NCI-H524 (cell line): ENCODE results near the gene FAM186B.
"Not testable (repeated sequence)": the region's sequence is repeated elsewhere in the genome, so short reads cannot be mapped to it uniquely, and the experiment has no call there.

Source experiments
- DNase-seq, 2 experiments: peaks; one replicate each; lab custom pipeline; 2025; lab: John Stamatoyannopoulos, UW

Gene FAM186B, protein sequence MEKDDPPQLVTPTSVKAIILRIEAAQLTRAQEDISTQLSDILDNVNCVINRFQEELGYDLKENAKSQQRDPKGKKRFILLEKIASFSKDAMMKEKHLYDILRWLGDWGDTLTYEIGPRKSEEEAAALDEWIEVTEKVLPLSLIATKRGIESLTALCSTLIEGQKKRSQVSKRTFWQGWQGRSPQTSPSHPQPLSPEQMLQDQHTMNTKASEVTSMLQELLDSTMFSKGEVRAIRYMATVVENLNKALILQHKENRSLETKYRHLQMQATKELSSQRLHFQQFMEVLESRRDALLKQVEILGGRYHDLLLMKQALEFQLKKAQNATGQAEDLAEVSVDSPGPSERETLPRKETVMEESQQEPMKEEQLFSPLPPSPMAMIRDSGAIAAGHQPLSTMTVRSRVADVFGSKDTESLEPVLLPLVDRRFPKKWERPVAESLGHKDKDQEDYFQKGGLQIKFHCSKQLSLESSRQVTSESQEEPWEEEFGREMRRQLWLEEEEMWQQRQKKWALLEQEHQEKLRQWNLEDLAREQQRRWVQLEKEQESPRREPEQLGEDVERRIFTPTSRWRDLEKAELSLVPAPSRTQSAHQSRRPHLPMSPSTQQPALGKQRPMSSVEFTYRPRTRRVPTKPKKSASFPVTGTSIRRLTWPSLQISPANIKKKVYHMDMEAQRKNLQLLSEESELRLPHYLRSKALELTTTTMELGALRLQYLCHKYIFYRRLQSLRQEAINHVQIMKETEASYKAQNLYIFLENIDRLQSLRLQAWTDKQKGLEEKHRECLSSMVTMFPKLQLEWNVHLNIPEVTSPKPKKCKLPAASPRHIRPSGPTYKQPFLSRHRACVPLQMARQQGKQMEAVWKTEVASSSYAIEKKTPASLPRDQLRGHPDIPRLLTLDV

DNA sequence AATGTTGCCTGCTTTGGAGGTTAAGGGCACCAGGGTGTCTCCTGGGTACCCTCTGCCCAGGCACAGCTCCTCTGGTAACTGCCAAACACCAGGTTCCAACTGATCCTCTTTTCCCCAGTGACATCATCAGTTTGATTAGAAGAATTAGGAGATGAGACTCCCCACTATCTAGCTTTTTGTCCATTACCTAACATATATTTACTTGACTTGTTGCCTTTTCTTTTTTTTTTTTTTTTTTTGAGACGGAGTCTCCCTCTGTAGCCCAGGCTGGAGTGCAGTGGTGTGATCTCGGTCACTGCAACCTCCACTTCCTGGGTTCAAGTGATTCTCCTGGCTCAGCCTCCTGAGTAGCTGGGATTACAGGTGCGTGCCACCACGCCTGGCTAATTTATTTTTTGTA, at the start of gene FAM186B:
Gene FAM186B (minus strand): TSS at position 101 of the 400 bp plus-strand sequence. CDS start 162 bp downstream, outside the sequence.
- DNase-seq, result not testable (repeated sequence)

DNA sequence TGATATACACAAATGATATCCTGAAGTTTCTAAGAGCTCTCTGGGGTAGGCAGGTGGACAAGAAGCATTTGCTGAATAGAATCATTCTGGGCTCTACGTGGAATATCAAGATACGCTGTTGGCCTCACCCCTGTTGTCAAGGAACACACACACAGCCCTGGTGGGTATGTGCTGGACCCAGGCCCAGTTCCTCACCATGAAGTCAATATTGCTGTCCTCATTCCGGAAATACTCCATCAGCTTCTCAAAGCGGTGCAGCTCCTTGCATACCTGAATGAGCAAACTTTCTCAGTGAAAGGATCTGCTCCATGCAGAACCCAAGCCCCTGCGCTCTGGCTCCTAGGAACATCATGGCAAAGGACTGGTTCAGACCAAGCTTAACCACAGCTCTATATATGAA, 49.3 kb upstream of the FAM186B start:
- DNase-seq, result no peak

DNA sequence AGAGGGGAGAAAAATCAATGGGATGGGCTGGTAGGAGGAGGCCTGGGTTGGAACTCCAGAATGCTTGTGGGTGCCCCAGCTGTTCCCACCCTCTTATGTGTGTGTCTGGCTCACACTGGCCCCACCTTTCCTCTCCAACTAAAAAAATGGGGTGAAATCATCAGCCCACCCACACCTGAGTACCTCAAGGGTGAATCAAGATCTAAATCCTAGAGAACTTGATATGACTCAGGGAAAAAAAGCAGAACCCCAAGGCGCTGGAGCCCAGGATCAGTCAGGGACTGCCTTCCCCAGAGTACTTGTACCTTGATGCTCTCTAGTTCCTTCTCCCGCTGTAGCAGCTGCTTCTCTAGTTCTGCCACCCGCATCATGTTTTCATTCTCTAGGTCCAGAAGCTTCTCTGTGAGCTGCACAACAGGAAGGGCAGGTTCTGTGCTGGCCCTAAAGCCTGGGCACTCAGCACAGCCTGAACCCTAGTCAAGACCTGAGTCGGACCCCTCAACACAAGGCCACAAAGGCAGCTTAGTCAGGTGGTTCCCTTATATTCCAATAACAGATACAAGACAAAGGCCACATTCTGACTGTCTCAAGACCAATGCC, 47.6 kb upstream of the FAM186B start:
- no peak for DNase-seq

DNA sequence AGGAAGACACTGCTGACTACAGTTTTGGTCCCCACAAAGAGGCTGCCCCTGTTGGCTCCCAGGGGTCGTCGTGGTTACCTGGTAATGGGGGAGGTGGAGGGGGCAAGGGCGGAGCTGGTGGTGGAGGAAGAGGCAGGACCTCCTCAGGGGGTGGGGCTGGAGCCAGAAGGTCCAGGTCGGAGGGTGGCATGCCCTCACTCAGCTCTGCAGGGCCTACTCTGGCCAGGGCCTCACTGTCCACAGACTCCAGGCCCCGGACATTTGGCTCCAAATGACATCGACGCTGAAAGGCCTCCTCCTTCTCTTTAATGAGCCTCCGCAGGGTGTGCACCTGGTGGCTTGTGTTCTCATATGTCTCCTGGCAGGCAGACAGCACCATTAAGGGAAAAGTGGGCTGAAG, 46.4 kb upstream of the FAM186B start:
- DNase-seq, result no peak

DNA sequence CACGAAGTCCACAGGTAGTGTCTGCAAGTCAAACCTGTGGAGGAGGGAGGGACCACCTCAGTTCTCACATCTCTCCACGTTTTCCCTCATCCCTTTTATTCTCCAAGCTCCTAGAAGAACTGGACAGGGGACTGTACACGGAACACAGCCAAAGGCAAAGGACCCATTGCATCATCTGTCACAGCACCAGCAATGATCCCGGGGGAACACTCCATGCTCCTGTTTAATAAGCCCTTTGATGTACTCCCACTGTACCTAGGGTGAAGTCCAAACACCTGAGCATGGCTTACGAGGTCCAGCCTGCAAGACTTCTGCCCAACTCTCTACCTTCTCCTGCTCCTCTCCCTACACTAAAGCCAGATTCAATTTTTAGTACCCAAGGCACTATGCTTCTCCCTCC, 44.5 kb upstream of the FAM186B start:
- no peak for DNase-seq

DNA sequence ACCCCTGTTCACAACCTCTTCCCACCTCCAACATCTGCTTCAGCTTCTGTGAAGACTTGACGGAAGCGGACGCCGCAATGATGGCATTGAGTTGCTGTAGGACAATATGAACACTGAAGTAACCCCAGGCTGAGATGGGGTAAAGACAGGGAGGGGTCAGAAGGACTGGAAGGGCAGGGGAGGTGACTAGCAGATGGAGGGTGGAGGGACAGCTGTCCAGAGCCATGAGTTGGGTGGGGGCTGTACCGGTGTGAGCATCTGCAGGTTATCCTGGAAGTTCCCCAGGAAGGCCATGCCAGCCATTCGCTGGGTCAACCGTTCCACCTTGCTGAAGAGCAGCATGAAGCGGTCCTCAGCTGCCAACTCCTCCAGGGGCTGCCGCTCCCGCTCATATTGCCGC, 44.0 kb upstream of the FAM186B start:
- DNase-seq, result no peak

DNA sequence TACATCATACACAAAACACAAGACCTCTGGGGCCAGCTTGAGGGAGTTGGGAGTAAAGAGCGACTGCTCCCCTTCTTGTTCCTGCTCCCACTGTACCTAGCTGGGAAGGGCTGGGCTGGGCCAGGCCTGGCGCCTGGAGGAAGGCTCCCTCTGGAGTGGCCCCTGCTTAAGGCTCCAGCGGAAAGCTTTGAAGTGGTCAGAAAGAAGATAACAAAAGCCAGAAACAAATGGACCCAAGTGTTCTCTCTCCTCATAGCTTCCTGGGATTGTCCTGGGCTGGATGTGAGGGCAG, 43.2 kb upstream of the FAM186B start:
- no peak for DNase-seq

DNA sequence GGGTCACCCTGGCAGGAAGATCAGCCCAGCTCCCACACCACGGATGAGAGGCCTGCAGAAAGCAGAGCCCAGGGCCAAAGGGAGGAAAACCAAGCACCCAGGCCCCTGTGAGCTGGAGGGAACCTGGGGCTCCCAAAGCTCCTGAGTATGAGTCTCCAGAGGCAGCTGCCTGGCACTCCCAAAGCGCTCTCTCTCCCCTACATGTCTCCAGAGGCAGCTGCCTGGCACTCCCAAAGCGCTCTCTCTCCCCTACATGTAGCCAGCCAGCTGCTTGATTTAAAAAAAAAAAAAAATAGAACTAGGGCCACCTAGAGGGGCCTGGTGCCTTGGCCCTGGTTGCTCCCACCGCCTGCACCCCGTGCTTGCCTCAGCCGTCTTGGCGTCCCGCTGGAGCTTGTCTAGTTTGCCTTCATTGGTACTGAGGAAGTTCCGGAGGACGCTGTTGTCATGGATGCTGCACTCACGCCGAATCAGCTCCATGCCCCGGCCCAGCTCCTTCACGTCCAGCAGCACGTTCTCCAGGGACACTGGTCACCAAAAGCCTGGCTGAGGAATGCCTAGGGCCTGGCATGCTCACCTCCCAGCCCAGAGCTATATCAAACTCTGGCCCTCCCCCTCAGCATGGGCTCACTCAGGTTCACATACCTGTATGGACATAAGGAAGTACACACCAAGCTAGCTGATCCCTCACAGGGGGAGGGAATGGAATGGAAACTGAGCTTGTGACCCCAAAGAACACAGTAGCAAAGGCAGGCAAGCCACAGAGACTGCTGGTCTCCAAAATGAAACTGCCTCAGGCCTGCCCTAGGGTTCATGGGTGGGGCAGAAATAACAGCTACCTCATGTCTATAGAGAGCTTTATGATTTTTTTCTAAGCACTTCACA, 42.6 kb upstream of the FAM186B start:
- DNase-seq, result no peak

DNA sequence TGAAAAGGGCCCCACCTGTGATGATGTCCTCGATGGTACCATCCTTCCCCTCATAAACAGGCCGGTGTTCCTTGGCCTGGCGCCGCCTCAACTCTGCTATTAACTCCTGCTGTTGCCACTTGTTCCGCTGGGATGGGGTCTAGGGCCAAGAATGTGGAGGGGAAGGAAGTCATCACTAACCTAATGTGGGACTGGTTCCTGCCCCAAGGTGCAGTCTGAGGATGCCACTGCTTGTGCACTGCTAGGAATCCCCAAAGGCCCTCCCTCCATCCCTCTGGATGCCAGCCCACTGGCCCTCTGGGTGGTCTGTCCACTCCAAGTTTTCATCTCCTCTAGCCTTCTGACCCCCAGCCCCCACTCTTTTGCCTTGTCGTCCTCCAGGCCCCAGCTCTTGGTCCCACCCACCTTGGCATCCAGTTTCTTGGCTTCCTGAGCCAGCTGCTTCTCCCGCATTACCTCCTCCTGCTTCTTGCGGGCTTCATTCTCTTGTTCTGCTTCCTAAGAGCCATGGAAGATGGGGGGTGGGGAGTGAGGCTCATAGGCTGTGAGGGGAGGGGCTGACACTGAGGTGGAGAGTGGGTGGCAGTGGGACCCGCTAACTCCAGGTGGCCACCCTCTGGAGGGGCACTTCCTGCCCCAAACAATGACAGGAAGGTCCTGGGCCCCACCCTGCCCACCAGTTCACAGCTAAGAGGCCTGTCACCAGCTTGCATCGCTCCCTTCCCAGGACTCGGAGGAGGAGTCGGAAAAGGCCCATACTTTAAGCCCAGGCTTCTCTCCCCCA, 41.6 kb upstream of the FAM186B start:
- no peak for DNase-seq

DNA sequence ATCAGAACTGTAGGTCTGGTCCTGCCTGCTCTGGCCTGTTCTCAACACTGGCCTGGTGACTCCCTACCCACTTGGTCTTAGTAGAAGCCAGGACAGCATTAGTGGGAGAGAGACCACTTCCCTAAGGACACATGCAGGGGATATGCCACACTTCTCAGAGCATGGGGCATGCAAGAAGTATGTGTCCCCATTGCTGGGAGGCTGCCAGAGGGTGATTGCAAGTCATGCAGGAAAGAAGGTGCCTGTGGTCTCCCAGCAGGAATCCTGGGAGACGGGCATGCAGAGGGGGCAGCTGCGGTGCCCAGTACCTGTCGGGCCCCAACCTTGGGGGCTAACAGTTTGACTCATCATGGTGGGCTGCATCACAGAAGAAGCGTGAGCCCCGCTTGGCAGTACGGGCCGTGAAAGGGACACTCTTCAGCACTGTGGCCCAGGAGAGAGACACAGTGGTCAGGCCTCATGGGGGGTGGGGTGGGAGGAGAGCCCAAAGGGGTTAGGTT, 40.9 kb upstream of the FAM186B start:
- DNase-seq, result no peak

DNA sequence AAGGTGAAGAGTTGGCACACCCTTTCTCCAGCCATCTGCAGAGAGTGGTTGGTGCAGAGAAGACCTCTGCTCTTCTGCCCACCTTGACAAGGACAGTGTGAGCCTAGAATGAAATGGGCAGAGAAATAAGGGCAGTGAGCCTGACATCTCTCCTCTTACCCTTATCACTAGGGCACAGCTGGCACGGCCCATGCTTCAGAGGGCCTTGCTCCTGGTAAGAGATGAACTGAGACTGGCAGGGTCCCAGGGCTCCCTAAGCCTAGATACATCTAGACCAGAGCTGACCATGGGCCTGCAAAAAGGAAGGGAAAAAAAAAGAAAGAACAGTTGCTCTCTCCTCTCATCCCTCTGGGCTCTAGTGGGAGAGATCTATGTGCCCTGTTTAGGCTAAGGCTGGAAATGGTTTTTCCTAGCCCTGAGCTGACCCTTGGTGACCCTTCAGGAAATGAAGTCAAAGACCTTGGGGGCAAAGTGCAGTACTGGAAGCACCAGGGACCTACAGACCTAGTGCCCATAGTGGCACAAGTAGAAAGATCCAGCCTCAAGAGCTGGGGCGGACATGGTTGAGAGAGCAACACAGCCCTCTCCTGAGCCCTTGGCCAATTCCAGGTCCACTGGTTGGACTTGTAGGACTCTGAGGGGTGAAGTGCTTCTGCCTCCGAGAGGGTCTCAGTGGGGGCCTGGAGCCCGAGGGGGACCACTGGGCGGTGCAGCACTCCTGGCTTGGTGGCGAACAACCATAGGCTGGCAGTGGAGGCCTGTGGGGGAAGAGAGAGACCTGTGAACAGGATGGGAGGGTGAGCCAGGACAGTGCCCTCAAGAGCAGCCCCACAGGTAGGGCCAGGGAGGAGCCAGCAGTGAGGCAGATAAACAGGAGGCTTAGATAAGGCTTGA, 40.0 kb upstream of the FAM186B start:
- DNase-seq, result no peak

DNA sequence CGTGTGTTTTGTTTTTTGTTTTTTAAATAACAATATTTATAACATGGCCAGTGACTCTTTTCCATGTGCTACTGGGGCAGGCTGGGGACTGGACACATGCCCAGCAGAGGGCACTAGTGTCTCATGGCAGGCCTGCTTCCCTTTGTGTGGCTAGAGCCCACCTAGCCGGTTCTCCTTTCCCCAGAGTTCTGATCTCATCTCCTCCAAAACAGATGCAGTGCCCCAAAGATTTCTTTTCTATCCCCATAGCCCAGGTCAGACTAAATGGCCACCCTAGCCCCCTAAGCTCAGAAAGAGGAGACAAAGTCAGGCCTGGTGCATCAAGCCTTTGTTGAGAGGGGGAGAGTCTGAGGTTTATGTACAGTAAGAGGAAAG, 39.2 kb upstream of the FAM186B start:
- peak; percentile 35 to 66 for DNase-seq

DNA sequence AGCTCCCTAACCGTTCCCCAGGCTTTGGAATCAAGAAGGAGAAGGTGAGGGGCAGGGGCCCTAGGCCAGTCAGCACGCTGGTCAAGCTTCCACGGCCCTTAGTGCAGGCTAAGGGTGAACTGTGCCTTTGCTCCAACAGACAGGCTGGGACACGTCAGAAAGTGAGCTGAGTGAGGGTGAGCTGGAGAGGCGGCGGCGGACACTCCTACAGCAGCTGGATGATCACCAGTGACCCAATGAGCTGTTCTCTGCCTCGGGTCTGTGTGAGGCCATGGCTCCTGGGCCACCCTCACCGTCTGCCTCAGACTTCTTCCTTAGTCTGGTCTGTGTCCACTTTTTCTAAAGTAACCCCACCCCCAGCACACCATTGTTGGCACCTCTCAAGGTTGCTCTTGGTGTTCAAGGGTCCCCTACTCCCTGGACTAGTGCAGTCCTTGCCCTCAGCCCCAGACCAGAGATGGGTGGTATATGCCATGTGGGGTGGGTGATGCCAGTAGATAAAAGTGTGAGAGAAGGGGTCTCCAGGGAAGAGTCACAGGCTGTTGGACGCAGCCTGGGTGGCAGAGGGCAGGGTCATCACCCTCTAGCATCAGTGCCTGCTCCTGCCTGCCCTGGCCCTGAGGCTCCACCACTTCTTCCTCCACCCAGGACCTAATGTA, 38.7 kb upstream of the FAM186B start:
- no peak for DNase-seq

DNA sequence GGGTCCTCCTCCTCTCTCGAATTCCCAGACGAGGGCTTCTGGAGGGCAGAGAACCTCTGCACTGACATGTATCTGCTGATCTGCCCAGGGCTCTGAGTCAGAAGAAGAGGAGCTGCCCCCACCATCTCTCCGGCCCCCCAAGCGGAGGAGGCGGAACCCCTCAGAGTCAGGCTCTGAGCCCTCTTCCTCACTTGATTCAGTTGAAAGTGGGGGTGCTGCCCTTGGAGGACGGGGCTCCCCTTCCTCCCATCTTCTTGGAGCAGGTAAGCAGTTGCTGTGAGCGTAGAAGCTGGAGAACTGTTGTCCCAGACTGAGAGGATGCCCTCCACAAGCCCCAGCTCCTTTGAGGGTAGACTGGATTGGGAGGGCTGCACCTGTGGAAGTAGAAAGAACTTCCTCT, 37.7 kb upstream of the FAM186B start:
- no peak for DNase-seq

DNA sequence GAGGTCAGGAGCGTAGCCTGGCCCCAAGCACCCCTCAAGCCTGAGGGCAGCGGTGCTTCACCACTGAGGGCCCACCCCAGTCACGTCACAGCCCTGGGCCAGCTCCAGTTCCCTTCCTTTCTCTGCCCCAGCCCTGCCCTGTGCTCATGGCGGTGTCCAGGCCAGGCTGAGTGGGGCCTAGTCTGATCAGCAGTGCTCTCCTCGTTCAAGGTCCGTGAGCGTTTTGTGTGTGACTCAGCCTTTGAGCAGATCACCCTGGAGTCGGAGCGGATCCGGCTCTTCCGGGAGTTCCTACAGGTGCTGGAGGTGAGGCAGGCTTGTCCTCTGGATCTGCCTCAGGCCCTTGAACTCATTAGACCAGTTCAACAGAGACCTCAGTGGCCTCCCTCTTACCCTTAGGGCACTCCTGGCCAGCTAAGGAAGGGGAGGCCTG, 36.9 kb upstream of the FAM186B start:
- DNase-seq, result no peak

DNA sequence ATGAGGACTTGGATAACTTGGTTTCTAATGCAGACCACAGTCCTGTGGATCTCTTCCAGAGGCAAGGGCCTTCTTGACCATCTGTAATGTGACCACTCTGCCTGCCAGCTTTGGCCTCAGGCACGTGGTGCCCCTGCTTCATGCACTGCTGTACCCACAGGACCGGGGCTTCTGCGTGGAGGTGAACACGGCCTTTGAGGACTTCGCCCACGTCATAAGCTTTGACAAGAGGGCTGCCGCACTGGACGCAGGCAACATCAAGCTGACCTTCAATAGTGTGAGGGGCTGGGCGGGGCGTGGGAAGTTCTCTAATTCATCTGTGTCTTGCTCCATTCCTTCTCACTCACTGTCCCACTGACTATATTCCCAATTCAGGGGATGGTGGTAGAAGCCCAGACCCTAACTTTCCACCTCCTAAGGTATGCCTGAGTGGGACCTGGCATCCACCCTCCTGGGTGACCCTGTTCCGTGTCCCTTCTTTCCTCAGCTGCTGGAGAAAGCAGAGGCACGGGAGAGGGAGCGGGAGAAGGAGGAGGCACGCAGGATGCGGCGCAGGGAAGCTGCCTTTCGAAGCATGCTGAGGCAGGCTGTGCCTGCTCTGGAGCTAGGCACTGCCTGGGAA, 36.4 kb upstream of the FAM186B start:
- no peak for DNase-seq

DNA sequence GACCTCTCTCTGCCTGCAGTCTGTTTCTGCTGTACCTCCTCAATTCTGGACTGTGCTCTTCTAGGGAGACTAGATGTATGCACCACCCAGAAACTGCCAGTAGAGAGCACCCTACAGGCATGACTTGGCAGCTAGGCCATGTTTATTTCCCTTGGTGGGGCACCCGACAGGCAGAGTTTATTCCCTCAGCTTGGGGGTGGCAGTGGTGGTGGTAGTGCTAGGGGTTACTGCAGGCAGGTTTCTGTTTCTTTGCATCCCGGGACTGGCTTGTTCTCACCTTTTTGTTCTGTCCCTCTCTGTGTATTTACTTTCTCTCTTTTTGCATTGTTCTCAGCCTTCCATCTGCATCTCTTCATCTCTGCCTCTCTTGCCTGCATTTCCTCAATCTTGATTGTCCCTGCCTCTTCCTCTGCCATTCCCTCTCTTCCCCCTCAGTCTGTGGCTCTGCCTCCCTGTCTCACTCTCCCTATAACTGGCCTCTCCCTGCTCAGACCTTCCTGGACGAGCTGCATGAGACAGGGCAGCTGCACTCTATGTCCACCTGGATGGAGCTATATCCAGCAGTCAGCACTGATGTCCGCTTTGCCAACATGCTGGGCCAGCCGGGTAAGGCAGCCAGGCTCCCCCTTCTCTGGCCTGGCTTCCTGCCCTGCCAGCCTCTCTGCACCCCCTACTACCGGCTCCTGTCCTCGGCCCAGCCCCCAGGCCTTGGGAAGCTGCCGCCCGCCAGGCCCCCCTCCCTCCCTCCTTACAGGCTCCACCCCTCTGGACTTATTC, 31.7 kb upstream of the FAM186B start:
- peak; percentile 48 to 68 for DNase-seq

DNA sequence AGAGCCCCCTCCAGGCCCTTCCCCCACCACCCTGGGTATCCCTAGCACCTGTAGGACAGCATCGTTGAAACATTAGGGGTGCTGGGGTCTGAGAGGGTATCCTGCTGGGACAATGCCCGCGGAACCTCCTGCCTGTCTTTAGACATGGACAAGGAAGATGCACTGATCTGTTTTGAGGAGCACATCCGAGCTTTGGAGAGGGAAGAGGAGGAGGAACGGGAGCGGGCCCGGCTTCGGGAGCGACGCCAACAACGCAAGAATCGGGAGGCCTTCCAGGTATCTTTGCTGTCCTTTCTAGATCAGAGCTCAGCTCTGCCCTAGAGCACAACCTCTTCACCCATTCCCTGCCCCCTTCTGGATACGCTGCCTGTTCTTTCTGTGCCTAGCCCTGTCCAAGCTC, 31.1 kb upstream of the FAM186B start:
- DNase-seq, result no peak
